ENCODE data around the gene ZFAND3. TPM values are rescaled to one million over a fixed set of nuclear protein-coding genes. Genes with fewer than 3 reads are reported as not detected.

The ZFAND3 gene
- total RNA-seq, 1 donor from 2014 or later: 76.0 TPM

DNA sequence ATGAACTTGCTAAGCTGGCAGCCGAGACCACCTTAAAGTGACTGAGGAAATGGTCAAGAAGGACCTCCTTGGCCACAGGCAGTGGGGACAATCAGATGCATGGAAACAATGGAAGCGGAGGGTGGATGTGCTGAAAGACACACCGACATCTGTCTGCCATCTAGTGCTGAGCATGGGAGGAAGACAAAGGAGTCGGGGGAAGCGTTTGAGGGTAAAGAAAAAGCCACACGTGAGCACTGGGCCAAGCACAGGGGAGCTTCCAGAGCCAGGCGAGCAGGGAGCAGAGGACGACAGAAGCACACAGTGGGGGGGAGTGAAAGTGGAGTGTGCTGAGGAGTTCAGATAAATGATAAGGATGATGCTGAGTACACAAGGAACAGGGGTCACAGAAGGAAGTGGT lies 367.8 kb downstream of the ZFAND3 start:
- ATAC-seq (ENCODE audit: poor library complexity): no peak
- no peak for DNase-seq
- intact Hi-C loops (cut with DNase I): no loop called here

- DNase-seq (no peak), ATAC-seq (ENCODE audit: poor library complexity) (no peak)
- intact Hi-C loops (cut with DNase I): no loop called here
These were observed 368.5 kb downstream of the ZFAND3 start for GRCh38 chr6:38187811-38188590.

GRCh38 chr6:38188677-38189335 lies 369.3 kb downstream of the ZFAND3 start:
- DNase-seq: no peak
- intact Hi-C loops (cut with DNase I): no loop called here
- no peak for ATAC-seq (ENCODE audit: poor library complexity)

DNA sequence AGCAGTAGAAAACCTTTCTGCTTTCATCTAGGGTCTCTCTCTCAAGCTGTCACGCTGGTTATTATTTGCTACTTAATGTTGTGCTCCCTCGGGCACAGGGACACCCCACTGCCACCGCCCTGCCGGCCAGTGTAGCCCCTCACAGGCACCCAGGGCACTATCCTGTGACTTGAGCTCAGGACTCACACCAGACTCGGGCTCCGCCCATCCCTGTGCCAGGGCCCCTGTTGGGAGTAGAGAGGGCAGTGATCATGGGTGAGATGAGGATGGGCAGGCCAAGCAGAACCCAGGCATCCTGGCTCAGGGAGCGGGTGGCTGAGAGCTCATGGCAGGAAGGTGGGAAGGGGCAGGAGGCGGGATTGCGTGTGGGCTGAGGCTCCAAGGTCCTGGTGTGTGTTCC lies 371.9 kb downstream of the ZFAND3 start:
- DNase-seq (no peak), ATAC-seq (ENCODE audit: poor library complexity) (no peak)
- intact Hi-C loops (cut with DNase I): no loop called here

- intact Hi-C loops (cut with DNase I): no loop called here
- no peak for ATAC-seq (ENCODE audit: poor library complexity)
- no peak for DNase-seq
These were observed 372.5 kb downstream of the ZFAND3 start for GRCh38 chr6:38192011-38192410.

DNA sequence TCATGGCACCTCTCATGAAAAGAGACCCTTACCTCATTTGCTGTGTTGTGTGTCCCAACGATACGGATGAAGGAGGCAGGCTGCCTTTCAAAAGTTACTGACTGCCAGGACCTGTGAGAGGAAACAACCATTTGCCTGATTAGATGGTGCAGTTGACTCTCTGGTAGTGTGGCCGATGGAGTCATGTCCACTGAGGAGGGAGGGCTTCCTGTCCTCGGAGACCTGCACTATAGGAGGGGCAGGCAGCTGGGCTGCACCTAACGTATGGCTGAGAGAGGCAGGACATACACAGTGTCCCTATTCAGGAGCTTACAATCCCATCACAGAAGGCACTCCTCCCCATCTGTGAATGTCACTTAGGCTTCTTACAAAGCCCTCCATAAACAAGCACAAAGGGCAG lies 373.0 kb downstream of the ZFAND3 start:
- DNase-seq: no peak
- ATAC-seq (ENCODE audit: poor library complexity): no peak
- intact Hi-C loops (cut with DNase I): no loop called here

DNA sequence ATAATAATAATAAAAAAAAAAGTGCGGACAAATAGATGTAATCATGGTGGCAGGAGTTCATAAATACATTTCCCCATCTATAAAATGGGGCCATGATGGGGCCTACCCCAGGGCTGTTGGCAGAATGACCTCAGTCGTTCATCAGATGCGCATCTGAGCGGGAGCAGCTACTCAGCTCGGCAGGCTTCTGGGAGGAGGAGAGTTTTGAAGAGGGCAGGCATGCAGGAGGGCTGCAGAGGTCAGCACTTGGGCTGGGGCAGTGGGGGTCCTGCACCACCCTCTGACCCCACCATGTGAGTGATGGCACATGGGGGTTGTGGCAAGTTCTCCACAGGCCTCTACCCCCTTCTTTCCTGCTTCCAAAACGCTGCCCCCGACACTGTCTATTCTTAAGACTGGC lies 373.5 kb downstream of the ZFAND3 start:
- ATAC-seq (ENCODE audit: poor library complexity) (no peak), DNase-seq (no peak)
- intact Hi-C loops (cut with DNase I): no loop called here

DNA sequence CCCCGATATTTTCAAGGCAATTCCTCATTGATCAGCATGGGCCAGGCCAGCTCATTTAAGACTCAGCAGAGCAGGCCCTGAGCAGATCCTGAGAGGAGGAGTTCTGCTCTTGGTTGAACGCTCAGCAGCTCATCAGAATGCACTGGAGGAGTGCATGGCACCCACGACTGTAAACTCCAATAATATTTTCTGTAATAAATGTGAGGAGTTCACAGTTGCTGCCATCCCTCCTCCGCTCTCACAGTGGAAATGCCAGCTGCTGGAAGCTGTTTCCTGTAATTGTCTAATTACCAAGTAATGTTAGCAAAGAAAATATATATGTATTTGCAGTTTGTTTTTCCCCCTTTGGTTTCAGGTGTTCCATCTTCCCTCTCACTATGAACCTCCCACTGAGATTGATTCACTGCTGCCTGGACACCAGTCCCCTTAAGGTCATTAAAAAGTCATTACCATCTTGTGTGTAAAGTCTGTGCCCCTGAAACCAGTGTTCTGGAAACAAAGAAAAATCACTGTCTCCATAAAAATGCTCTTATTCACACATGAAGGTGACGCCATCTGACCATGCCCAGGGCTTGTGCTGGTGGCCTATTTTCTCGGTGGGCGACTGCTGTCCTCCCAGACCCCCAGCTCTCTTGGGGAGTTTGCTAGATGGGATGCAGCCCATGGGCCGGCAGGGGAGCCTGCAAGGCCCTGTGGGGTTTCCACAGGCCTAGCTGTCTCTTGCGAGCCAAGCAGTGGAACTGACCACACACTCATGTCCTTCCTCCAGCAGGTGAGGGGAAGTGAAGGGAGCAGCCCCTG lies 374.2 kb downstream of the ZFAND3 start:
- DNase-seq: no peak
- no peak for ATAC-seq (ENCODE audit: poor library complexity)

DNA sequence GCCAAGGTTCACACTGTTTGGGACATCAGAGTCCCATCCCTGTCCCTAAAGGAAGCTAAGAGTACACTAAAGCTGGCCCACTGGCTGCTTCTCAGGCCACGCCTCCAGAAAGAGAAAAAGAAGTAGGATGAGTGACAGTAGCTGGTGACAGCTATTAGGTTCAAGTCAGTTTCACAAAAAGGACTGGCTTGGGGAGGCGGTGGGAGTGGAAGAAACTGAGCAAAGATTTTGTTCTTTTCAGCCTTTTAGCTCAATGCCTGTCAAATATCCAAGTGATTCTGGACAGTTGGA lies 374.7 kb downstream of the ZFAND3 start:
- no peak for DNase-seq
- intact Hi-C loops (cut with DNase I): no loop called here
- ATAC-seq (ENCODE audit: poor library complexity): no peak

More for the DNA sequence above, 374.2 kb downstream of the ZFAND3 start:
- intact Hi-C loops (cut with DNase I): no loop called here

DNA sequence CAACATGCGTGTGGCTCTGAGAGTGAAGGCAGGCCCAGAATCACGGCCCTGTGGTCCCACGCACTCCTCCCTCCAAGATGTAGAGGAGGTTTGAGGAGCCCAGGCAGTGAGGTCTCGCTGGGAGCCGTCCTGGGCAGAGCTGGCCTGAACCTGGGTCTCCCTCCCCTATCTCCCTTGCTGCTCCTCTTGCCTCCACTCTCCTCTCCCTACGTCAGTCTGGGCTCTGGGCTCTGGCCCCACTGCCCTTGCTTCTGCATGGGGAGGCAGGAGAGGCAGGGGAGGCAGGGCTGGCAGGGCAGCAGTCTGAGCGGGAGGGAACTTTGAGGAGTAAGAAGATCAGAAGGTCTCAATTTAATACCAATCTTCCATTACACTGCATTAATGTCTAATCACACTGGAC lies 375.1 kb downstream of the ZFAND3 start:
- intact Hi-C loops (cut with DNase I): no loop called here
- DNase-seq (no peak), ATAC-seq (ENCODE audit: poor library complexity) (no peak)

GRCh38 chr6:38195113-38195635 lies 375.6 kb downstream of the ZFAND3 start:
- intact Hi-C loops (cut with DNase I): no loop called here
- ATAC-seq (ENCODE audit: poor library complexity) (no peak), DNase-seq (no peak)

DNA sequence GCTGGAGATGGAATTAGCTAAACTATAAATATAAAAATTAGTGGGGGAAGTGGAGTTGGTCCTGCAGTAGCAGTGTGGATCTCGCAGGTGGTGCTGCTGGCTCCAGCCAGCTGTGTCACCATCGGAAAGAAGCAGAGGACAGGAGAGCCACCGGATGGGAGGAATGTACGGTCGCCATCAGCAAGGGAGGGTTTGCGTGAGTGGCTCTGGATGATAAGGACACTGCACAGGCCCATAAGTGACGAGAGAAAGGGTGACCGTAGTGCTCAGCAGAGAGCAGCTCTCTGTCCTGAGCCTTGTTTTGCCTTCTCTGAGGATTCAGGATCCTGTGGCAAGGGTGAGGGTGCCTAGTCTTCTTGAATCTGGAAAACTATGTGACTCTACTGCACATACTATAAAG lies 378.7 kb downstream of the ZFAND3 start:
- intact Hi-C loops (cut with DNase I): no loop called here

More for the DNA sequence above, 378.7 kb downstream of the ZFAND3 start:
- ATAC-seq (ENCODE audit: poor library complexity) (peak; percentile 41), DNase-seq (no peak)

Other genes starting within 250 kb of the ZFAND3 start
- gene MDGA1, start 121.8 kb upstream of the ZFAND3 start, total RNA-seq: 12.5 TPM

All from Right ventricle myocardium superior (tissue), 1 donor.